Esophagus muscularis mucosa (tissue), 4 donors: Measurements from ENCODE around the gene HAUS6. TPM values are rescaled to one million over a fixed set of nuclear protein-coding genes. Genes with fewer than 3 reads are reported as not detected.
"Not testable (repeated sequence)": the region's sequence is repeated elsewhere in the genome, so short reads cannot be mapped to it uniquely, and the experiment has no call there.

Source experiments
- DNase-seq: peaks from one replicate; pipeline ENCODE4 v3.0.0-alpha.2; 2017; ENCODE audit errors: extremely low spot score
- H3K27ac ChIP-seq, 4 donors: fragments of 200-600 bp; sonication (generic); replicated peaks in 1 of 4; 1 replicate in 3 of 4; 2 replicates in 1 of 4; pipeline ENCODE4 v1.5.1; 2016 to 2019; ENCODE audit warnings: mild to moderate bottlenecking in 1 of 4
- H3K27me3 ChIP-seq, 4 donors: fragments of 200-600 bp; sonication (generic); one replicate each; pipeline versions ENCODE4 v1.5.1 to v1.6.0; 2016 to 2019
- H3K36me3 ChIP-seq, 4 donors: fragments of 200-600 bp; sonication (generic); one replicate each; pipeline ENCODE4 v1.5.1; 2016 to 2019
- H3K4me1 ChIP-seq, 4 donors: fragments of 200-600 bp; sonication (generic); one replicate each; pipeline ENCODE4 v1.5.1; 2016 to 2019
- H3K4me3 ChIP-seq, 4 donors: fragments of 200-600 bp; sonication (generic); 1 replicate in 2 of 4; 2 replicates in 2 of 4; pipeline ENCODE4 v1.5.1; 2016 to 2019; ENCODE audit warnings: mild to moderate bottlenecking in 4 of 4, moderate library complexity in 1 of 4
- H3K9me3 ChIP-seq, 4 donors: fragments of 200-600 bp; sonication (generic); 1 replicate in 3 of 4; 2 replicates in 1 of 4; pipeline ENCODE4 v1.5.1; 2016 to 2019
- EP300 ChIP-seq: sonication (generic); formaldehyde crosslinking; IDR thresholded peaks from one replicate; pipeline ENCODE4 v1.6.1; 2017; ENCODE audit warnings: antibody characterized with exemption
- POLR2A ChIP-seq: fragments of 450-650 bp; IDR thresholded peaks from one replicate; pipeline ENCODE4 v1.6.1; 2017; ENCODE audit warnings: antibody characterized with exemption, moderate library complexity, mild to moderate bottlenecking, low read depth
- POLR2AphosphoS5 ChIP-seq, 2 donors: sonication (generic); formaldehyde crosslinking; IDR thresholded peaks; one replicate each; pipeline ENCODE4 v1.6.1; 2017; ENCODE audit warnings: antibody characterized with exemption in 2 of 2
- WGBS: methylation state at CpG from one replicate; pipeline ENCODE4 v1.1.5; 2018; 5-methylcytosine and 5-hydroxymethylcytosine counted together
- intact Hi-C: fragments of 100-400 bp; cut with DNase I; formaldehyde crosslinking; loops from one replicate; pipeline ENCODE4 v1.15.1; 2023
- total RNA-seq, 4 donors: library from RNA; depleted of rRNA; stranded (reverse); fragments of >200 nt; gene quantifications; one replicate each; pipeline versions ENCODE4 v1.1.0 to v1.2.1, GENCODE V29; 2016
- TF ChIP-seq, protein P1 (sequence below), 3 experiments: fragments of 200-600 bp in 2 of 3; fragments of 450-650 bp in 1 of 3; sonication (generic) in 2 of 3; IDR thresholded peaks; one replicate each; pipeline ENCODE4 v1.5.1; 2017 to 2019; ENCODE audit warnings: antibody characterized with exemption in 3 of 3, mild to moderate bottlenecking in 2 of 3, moderate library complexity in 1 of 3

The HAUS6 gene, protein sequence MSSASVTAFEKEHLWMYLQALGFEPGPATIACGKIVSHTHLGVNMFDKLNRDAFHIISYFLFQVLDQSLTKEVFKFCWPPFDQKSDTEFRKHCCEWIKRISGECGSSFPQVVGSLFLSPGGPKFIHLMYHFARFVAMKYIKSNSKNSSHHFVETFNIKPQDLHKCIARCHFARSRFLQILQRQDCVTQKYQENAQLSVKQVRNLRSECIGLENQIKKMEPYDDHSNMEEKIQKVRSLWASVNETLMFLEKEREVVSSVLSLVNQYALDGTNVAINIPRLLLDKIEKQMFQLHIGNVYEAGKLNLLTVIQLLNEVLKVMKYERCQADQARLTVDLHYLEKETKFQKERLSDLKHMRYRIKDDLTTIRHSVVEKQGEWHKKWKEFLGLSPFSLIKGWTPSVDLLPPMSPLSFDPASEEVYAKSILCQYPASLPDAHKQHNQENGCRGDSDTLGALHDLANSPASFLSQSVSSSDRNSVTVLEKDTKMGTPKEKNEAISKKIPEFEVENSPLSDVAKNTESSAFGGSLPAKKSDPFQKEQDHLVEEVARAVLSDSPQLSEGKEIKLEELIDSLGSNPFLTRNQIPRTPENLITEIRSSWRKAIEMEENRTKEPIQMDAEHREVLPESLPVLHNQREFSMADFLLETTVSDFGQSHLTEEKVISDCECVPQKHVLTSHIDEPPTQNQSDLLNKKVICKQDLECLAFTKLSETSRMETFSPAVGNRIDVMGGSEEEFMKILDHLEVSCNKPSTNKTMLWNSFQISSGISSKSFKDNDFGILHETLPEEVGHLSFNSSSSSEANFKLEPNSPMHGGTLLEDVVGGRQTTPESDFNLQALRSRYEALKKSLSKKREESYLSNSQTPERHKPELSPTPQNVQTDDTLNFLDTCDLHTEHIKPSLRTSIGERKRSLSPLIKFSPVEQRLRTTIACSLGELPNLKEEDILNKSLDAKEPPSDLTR
- total RNA-seq: 1 to 10 TPM; 7.1 to 8.7 (median 7.3) TPM

GRCh38 chr9:19102631-19103345 is at the start of gene HAUS6:
TSS of gene HAUS6 (minus strand) at chr9:19102904. CDS start at chr9:19102651, 253 bp downstream.
- Histone ChIP-seq H3K27ac (peak within 1 kb of the TSS; percentile 83 to 91 (median 86)), H3K9me3 (no peaks in the 10 kb centered on the region), H3K4me3 (peak within 1 kb of the TSS; percentile 72 to 87 (median 76)), H3K4me1 (peaks cover 13 to 32% (median 23%) of the 10 kb centered on the region in 4 donors), H3K36me3 (peaks cover 0 to 7% (median 2%) of the 10 kb centered on the region in 4 donors), H3K27me3 (no peaks in the 10 kb centered on the region)
- WGBS: 6% methylated on average over 24 of the region's 46 CpGs
- TF ChIP-seq POLR2A: peak; percentile 52
- no peak for TF ChIP-seq EP300
- TF ChIP-seq POLR2AphosphoS5 (IDR thresholded peaks at IDR 0.05): peak; percentile 90 to 99
- TF ChIP-seq, protein P1, sequence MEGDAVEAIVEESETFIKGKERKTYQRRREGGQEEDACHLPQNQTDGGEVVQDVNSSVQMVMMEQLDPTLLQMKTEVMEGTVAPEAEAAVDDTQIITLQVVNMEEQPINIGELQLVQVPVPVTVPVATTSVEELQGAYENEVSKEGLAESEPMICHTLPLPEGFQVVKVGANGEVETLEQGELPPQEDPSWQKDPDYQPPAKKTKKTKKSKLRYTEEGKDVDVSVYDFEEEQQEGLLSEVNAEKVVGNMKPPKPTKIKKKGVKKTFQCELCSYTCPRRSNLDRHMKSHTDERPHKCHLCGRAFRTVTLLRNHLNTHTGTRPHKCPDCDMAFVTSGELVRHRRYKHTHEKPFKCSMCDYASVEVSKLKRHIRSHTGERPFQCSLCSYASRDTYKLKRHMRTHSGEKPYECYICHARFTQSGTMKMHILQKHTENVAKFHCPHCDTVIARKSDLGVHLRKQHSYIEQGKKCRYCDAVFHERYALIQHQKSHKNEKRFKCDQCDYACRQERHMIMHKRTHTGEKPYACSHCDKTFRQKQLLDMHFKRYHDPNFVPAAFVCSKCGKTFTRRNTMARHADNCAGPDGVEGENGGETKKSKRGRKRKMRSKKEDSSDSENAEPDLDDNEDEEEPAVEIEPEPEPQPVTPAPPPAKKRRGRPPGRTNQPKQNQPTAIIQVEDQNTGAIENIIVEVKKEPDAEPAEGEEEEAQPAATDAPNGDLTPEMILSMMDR (IDR thresholded peaks at IDR 0.05): peak; percentile 24 to 66 (median 58)
- intact Hi-C loops: loop anchor here (2.0 kb wide), 1 partner anchor 24 kb away; the partner anchor contains the start of gene PLIN2
- peak; percentile 99 for DNase-seq

GRCh38 chr9:19152160-19152498 is 49.4 kb upstream of the HAUS6 start:
- DNase-seq, H3K4me1 ChIP-seq, H3K27me3 ChIP-seq, H3K27ac ChIP-seq, H3K9me3 ChIP-seq, H3K36me3 ChIP-seq, H3K4me3 ChIP-seq, intact Hi-C loops: not testable (repeated sequence)
- 75% methylated on average over 2 of the region's 2 CpGs for WGBS

DNA sequence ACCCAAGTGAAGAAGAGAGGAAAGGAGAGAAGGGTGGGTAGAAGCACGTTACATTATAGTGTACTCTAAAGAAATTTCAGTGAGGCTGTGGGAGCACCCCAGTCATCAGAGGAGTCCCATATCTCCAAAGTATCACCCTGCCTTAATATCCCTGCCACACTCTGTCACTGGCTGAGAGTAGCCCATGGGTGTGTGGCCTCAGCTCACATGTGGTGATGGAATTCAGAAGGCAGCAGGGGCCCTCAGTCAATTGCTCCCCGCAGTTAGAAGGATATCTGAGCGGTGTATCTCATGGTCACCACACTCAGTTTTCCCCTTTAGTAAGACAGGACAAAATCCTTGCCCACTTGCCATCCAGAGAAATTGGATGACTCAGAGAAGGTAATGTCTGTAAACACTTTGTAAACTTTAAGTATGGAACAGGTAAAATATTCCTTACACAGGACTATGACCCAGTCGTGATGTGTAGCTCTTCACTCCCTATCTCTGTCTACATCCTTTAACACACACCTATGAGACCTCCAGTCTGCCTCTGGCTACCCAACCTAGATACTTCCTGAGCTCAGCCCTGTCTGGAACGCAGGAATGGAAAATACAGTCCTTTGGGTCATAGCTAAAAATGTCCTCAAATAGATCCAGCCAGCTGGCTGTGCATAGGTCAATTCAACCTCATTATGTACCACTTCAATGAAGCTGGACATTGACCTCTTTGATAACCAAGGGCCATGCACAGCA is 48.9 kb upstream of the HAUS6 start:
- Histone ChIP-seq H3K27me3 (no peaks in the 10 kb centered on the region), H3K4me1 (peaks cover 0 to 4% (median 0%) of the 10 kb centered on the region in 4 donors), H3K27ac (no peak overlapping the region), H3K4me3 (no peak overlapping the region), H3K36me3 (no peaks in the 10 kb centered on the region), H3K9me3 (no peaks in the 10 kb centered on the region)
- TF ChIP-seq, protein P1 (IDR thresholded peaks at IDR 0.05): no peak
- TF ChIP-seq POLR2AphosphoS5 (IDR thresholded peaks at IDR 0.05) (no peak), EP300 (no peak), POLR2A (no peak)
- DNase-seq: no peak
- intact Hi-C loops: no loop called here
- WGBS: 78% methylated on average over 5 of the region's 5 CpGs

- H3K27me3 ChIP-seq: no peaks in the 10 kb centered on the region
- H3K36me3 ChIP-seq: no peaks in the 10 kb centered on the region
- H3K27ac ChIP-seq: no peak overlapping the region
- no peak for DNase-seq
- intact Hi-C loops: no loop called here
- 62% methylated on average over 3 of the region's 3 CpGs for WGBS
- TF ChIP-seq POLR2AphosphoS5 (IDR thresholded peaks at IDR 0.05) (no peak), POLR2A (no peak), EP300 (no peak)
- TF ChIP-seq, protein P1 (IDR thresholded peaks at IDR 0.05): no peak
- H3K9me3 ChIP-seq: no peaks in the 10 kb centered on the region
- peaks cover 0 to 1% (median 0%) of the 10 kb centered on the region in 4 donors for H3K4me1 ChIP-seq
- H3K4me3 ChIP-seq: no peak overlapping the region
These were observed 46.5 kb upstream of the HAUS6 start for GRCh38 chr9:19149230-19149629.
